Neural cell (in vitro differentiated cells): ENCODE measurements around the gene FBXO48.

Source experiments
- EP300 ChIP-seq: fragments of 450-650 bp; conservative IDR thresholded peaks from 2 replicates; pipeline ENCODE4 v1.6.1; 2014; ENCODE audit warnings: antibody characterized with exemption, mild to moderate bottlenecking, moderate library complexity; ENCODE audit not compliant: poor library complexity, severe bottlenecking
- EZH2 ChIP-seq: fragments of 200-600, 300-800 bp; shearing (Covaris generic), sonication (generic); IDR thresholded peaks from 2 replicates; pipeline ENCODE4 v1.6.1; 2014; ENCODE audit warnings: antibody characterized with exemption, low read length, borderline replicate concordance, mild to moderate bottlenecking; ENCODE audit not compliant: insufficient read depth, poor library complexity, severe bottlenecking
- POLR2AphosphoS5 ChIP-seq: IDR thresholded peaks from 2 replicates; pipeline ENCODE4 v1.6.1; 2012
- TF ChIP-seq, protein P1 (sequence below): fragments of 450-650 bp; IDR thresholded peaks from 2 replicates; pipeline ENCODE4 v1.5.1; 2014; ENCODE audit warnings: antibody characterized with exemption, mild to moderate bottlenecking, moderate library complexity; ENCODE audit not compliant: poor library complexity, severe bottlenecking

- TF ChIP-seq, protein P1, sequence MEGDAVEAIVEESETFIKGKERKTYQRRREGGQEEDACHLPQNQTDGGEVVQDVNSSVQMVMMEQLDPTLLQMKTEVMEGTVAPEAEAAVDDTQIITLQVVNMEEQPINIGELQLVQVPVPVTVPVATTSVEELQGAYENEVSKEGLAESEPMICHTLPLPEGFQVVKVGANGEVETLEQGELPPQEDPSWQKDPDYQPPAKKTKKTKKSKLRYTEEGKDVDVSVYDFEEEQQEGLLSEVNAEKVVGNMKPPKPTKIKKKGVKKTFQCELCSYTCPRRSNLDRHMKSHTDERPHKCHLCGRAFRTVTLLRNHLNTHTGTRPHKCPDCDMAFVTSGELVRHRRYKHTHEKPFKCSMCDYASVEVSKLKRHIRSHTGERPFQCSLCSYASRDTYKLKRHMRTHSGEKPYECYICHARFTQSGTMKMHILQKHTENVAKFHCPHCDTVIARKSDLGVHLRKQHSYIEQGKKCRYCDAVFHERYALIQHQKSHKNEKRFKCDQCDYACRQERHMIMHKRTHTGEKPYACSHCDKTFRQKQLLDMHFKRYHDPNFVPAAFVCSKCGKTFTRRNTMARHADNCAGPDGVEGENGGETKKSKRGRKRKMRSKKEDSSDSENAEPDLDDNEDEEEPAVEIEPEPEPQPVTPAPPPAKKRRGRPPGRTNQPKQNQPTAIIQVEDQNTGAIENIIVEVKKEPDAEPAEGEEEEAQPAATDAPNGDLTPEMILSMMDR, result no peak
- TF ChIP-seq POLR2AphosphoS5 (no peak), EP300 (no peak), EZH2 (no peak)
These were observed 53.6 kb downstream of the FBXO48 start for GRCh38 chr2:68413466-68413865.
